ENCODE data around the gene AGAP3. TPM values are rescaled to one million over a fixed set of nuclear protein-coding genes. Genes with fewer than 3 reads are reported as not detected.
A peak's percentile ranks its signal among the peaks of the same experiment; 100 is the strongest.

AGAP3 gene
- total RNA-seq, 2 donors from 2014 or later: 29.8 to 42.1 TPM

- Histone ChIP-seq H3K36me3 (peaks cover 27% of the 10 kb centered on the region), H3K4me1 (peaks cover 0 to 37% of the 10 kb centered on the region in 2 donors), H3K27ac (peak overlapping the region; percentile 56 to 64), H3K4me3 (no peak overlapping the region), H3K27me3 (no peaks in the 10 kb centered on the region), H3K9me3 (no peaks in the 10 kb centered on the region)
- no peak for DNase-seq (ENCODE audit: low spot score)
- TF ChIP-seq CTCF (IDR thresholded peaks at IDR 0.05): no peak
Observed at GRCh38 chr7:151137791-151138152, 51.5 kb downstream of the AGAP3 start.

- H3K36me3 ChIP-seq: peaks cover 30% of the 10 kb centered on the region
- TF ChIP-seq CTCF (IDR thresholded peaks at IDR 0.05): no peak
- DNase-seq (ENCODE audit: low spot score): no peak
- H3K27me3 ChIP-seq: no peaks in the 10 kb centered on the region
- no peak overlapping the region for H3K4me3 ChIP-seq
- H3K27ac ChIP-seq: peak overlapping the region; percentile 56 to 64
- H3K9me3 ChIP-seq: no peaks in the 10 kb centered on the region
- peaks cover 0 to 43% of the 10 kb centered on the region in 2 donors for H3K4me1 ChIP-seq
Observed at GRCh38 chr7:151138153-151138851, 52.0 kb downstream of the AGAP3 start.

- no peak for DNase-seq (ENCODE audit: low spot score)
Observed at GRCh38 chr7:151139071-151139790, 53.0 kb downstream of the AGAP3 start.

DNA sequence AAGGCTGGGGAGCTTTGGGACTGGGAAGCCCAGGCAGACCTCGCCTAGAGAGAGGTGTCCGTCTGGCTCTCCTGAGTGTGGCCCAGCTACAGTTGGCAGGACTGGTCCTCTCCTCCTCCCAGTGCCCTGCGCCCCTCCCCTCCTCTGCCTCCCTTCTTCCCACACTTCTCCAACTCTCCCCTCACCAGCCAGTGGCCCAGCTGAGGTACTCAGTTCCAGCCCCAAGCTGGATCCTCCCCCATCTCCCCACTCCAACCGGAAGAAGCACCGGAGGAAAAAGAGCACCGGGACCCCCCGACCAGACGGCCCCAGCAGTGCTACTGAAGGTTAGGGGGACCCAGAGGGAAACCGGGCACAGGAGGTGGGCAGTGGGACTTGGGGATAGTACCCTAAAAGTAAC, 53.5 kb downstream of the AGAP3 start:
- Histone ChIP-seq H3K4me3 (no peak overlapping the region), H3K9me3 (no peaks in the 10 kb centered on the region), H3K27me3 (no peaks in the 10 kb centered on the region), H3K4me1 (peaks cover 0 to 42% of the 10 kb centered on the region in 2 donors), H3K27ac (no peak overlapping the region), H3K36me3 (peaks cover 32% of the 10 kb centered on the region)
- DNase-seq (ENCODE audit: low spot score): no peak
- no peak for TF ChIP-seq CTCF (IDR thresholded peaks at IDR 0.05)

More at GRCh38 chr7:151139071-151139790, 53.0 kb downstream of the AGAP3 start:
- peaks cover 0 to 47% of the 10 kb centered on the region in 2 donors for H3K4me1 ChIP-seq
- no peaks in the 10 kb centered on the region for H3K9me3 ChIP-seq
- H3K27me3 ChIP-seq: no peaks in the 10 kb centered on the region
- H3K36me3 ChIP-seq: peaks cover 37% of the 10 kb centered on the region
- H3K4me3 ChIP-seq: no peak overlapping the region
- H3K27ac ChIP-seq: no peak overlapping the region
- no peak for TF ChIP-seq CTCF (IDR thresholded peaks at IDR 0.05)

- H3K4me3 ChIP-seq: no peak overlapping the region
- H3K4me1 ChIP-seq: peaks cover 0 to 34% of the 10 kb centered on the region in 2 donors
- no peak overlapping the region for H3K27ac ChIP-seq
- DNase-seq (ENCODE audit: low spot score): no peak
- no peaks in the 10 kb centered on the region for H3K27me3 ChIP-seq
- peaks cover 31% of the 10 kb centered on the region for H3K36me3 ChIP-seq
- no peak for TF ChIP-seq CTCF (IDR thresholded peaks at IDR 0.05)
- H3K9me3 ChIP-seq: no peaks in the 10 kb centered on the region
Observed at GRCh38 chr7:151140826-151141225, 54.6 kb downstream of the AGAP3 start.

Measured in right atrium auricular region (tissue), 2 donors.